Stomach smooth muscle (tissue), 2 donors: Measurements from ENCODE around the gene COIL.
A peak's percentile ranks its signal among the peaks of the same experiment; 100 is the strongest.

ENCODE experiments used
- H3K27ac ChIP-seq: one replicate; pipeline ENCODE4 v1.7.0; 2013; ENCODE audit warnings: mild to moderate bottlenecking, low read length, inconsistent platforms
- H3K27me3 ChIP-seq, 2 donors: one replicate each; pipeline ENCODE4 v1.7.0; 2013; ENCODE audit warnings: low read length in 2 of 2; ENCODE audit not compliant: insufficient read depth in 2 of 2, control insufficient read depth in 1 of 2
- H3K36me3 ChIP-seq, 2 donors: one replicate each; pipeline ENCODE4 v1.7.0; 2013; ENCODE audit warnings: low read length in 2 of 2; ENCODE audit not compliant: control insufficient read depth in 2 of 2, insufficient read depth in 2 of 2
- H3K4me1 ChIP-seq: one replicate; pipeline ENCODE4 v1.7.0; 2013; ENCODE audit warnings: low read length; ENCODE audit not compliant: control insufficient read depth, insufficient read depth
- H3K4me3 ChIP-seq, 2 donors: one replicate each; pipeline ENCODE4 v1.7.0; 2013; ENCODE audit warnings: low read length in 2 of 2
- H3K9ac ChIP-seq, 2 donors: one replicate each; pipeline ENCODE4 v1.7.0; 2013; ENCODE audit warnings: low read length in 2 of 2, mild to moderate bottlenecking in 1 of 2
- H3K9me3 ChIP-seq, 2 donors: one replicate each; pipeline ENCODE4 v1.7.0; 2013; ENCODE audit warnings: low read length in 2 of 2; ENCODE audit not compliant: control insufficient read depth in 2 of 2
- donor health status: healthy.
- donor health status: Pancreatic carcinoma.

The COIL gene

GRCh38 chr17:56917559-56918296 is 43.1 kb downstream of the COIL start:
- H3K27me3 ChIP-seq, result no peaks in the 10 kb centered on the region
- no peaks in the 10 kb centered on the region for H3K9me3 ChIP-seq
- H3K4me1 ChIP-seq, result peaks cover 19% of the 10 kb centered on the region
- H3K9ac ChIP-seq, result no peak overlapping the region
- no peak overlapping the region for H3K27ac ChIP-seq
- no peak overlapping the region for H3K4me3 ChIP-seq
- H3K36me3 ChIP-seq, result no peaks in the 10 kb centered on the region

- H3K36me3 ChIP-seq, result no peaks in the 10 kb centered on the region
- H3K9me3 ChIP-seq, result no peaks in the 10 kb centered on the region
- no peaks in the 10 kb centered on the region for H3K27me3 ChIP-seq
- peak overlapping the region; percentile 78 to 84 for H3K9ac ChIP-seq
- peak overlapping the region; percentile 73 to 98 for H3K4me3 ChIP-seq
- peaks cover 36% of the 10 kb centered on the region for H3K4me1 ChIP-seq
- H3K27ac ChIP-seq, result peak overlapping the region; percentile 71
Observed at GRCh38 chr17:56914581-56915273, 46.1 kb downstream of the COIL start.

DNA sequence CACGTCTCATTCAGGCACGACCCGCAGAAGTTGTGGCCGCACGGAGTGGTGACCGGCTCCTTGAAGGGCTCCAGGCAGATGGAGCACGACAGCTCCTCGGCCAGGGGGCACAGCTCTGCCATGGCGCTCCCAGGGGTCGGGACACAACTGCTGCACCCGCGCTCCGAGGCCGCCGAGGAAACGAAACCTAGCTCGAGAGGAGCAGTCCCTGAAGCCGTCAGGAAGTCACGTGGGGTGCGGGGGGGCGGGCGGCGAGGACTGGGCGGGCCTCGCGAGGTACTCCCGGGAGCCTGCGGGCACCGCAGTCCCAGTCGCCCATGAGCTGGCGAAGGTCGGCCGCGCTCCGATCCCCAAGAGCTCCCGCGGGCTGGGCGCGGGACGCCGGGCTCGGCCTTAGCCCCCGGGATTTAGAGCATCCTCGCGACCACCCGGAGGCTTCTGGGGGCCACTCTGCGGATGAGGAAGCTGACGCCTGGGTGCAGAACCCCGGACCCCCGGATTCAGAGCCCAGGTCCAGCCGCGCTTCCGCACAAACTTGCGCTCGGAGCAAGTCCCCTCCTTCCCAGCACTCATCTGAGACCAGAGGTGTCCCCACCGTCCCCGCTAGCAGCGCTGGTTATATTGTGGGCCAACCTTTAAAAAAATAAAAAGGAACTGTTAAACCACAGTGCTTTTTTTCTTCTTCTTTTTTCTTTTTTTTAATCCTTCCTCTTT is 46.8 kb downstream of the COIL start, which contains the start of gene TRIM25:
TRIM25 (minus strand) TSS at position 183 of the 714 bp plus-strand sequence; CDS start at position 122, 61 bp downstream.
- Histone ChIP-seq H3K27me3 (no peaks in the 10 kb centered on the region), H3K4me3 (peak within 1 kb of the TSS; percentile 73 to 98), H3K36me3 (no peaks in the 10 kb centered on the region), H3K4me1 (peaks cover 36% of the 10 kb centered on the region), H3K9me3 (no peaks in the 10 kb centered on the region), H3K27ac (peak within 1 kb of the TSS; percentile 71), H3K9ac (peak within 1 kb of the TSS; percentile 78 to 84)

DNA sequence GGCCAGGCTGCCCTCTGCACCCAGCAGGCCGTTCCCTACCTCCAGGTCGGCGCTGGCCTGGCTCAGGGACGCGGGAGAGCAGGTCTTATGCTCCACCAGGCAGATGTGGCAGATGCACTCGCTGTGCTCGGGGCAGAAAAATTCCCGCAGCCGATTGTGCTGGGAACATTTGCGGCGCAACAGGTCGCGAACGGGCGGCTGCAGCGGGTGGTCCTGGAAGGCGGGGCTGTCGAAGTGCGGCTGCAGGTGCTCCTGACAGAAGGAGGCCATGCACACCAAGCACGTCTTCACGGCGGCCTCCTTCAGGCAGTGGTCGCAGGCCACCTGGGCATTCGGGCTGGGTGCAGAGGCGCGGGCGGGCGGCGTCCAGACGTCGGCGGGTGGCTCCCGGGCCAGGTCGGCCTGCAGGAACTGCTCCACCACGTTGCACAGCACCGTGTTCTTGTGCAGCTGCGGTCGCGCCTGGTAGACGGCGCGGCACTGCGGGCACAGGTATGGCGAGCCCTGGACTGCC is 47.4 kb downstream of the COIL start:
- Histone ChIP-seq H3K4me1 (peaks cover 37% of the 10 kb centered on the region), H3K27ac (peak overlapping the region; percentile 71), H3K27me3 (no peaks in the 10 kb centered on the region), H3K36me3 (peaks cover 0 to 1% of the 10 kb centered on the region in 2 donors), H3K9me3 (no peaks in the 10 kb centered on the region), H3K9ac (peak overlapping the region; percentile 74 to 78), H3K4me3 (peak overlapping the region; percentile 73 to 98)

DNA sequence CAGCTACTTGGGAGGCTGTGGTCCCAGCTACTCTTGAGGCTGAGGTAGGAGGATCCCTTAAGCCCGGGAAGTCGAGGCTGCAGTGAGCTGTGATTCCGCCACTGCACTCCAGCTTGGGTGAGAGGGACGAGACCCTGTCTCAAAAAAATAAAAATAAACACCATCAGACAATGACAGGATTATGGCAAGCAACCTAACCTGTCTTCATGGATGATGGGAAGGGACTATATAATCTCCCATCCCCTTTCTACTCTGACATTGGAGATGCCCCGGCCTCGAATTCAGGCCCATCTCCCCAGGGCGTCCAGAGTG is 47.9 kb downstream of the COIL start:
- Histone ChIP-seq H3K27ac (no peak overlapping the region), H3K4me1 (peaks cover 39% of the 10 kb centered on the region), H3K27me3 (no peaks in the 10 kb centered on the region), H3K4me3 (peak overlapping the region; percentile 73 to 98), H3K9me3 (no peaks in the 10 kb centered on the region), H3K9ac (peak overlapping the region; percentile 74 to 78), H3K36me3 (peaks cover 4% of the 10 kb centered on the region in 2 donors)

DNA sequence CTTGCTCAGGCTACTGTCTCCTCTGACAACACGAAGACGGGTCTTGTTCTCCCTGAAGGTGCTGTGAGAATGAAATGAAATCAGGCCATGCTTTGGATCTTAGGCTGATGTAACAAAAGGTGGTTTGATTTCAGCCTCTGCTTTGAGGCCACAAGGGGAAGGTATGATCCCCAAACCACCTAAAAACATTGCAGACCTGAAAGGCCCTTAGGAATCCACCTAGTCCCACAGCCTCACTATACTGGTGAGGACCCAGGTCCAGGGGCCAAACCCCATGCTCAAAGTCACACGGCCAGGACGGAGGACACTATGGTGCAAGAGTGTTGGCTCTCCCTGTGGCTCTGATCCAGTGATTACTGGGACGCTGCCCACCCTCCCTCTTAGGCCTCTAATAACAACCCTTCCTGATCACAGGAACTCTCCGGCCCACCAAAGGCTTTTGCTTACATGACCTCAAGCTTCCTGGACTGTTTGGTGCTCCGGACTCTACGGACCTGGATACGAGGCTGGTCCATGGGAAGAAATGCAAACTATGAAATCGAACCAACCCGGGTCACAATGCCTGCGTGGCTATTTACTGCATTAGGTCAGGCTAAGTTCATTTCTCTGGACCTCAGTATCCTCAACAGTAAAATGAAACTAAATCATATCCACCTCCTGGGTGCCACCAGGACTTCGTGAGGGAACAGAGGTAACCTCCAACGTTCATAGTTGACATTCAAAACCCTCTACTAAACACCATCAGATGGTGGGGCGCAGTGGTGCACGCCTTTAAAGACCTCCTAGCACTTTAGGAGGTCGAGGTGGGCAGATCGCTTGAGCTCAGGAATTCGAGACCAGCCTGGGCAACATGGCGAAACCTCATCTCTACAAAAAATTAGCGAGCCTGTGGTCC is 48.5 kb downstream of the COIL start:
- H3K4me3 ChIP-seq, result peak overlapping the region; percentile 73 to 98
- peaks cover 39% of the 10 kb centered on the region for H3K4me1 ChIP-seq
- H3K27ac ChIP-seq, result peak overlapping the region; percentile 37
- peaks cover 9 to 10% of the 10 kb centered on the region in 2 donors for H3K36me3 ChIP-seq
- H3K9ac ChIP-seq, result peak overlapping the region; percentile 74 to 78
- no peaks in the 10 kb centered on the region for H3K9me3 ChIP-seq
- H3K27me3 ChIP-seq, result no peaks in the 10 kb centered on the region

GRCh38 chr17:56910509-56911235 is 50.2 kb downstream of the COIL start:
- no peaks in the 10 kb centered on the region for H3K9me3 ChIP-seq
- peak overlapping the region; percentile 24 for H3K27ac ChIP-seq
- H3K27me3 ChIP-seq, result no peaks in the 10 kb centered on the region
- H3K9ac ChIP-seq, result no peak overlapping the region
- peak overlapping the region in 1 of 2 donors; percentile 22 for H3K4me3 ChIP-seq
- H3K4me1 ChIP-seq, result peaks cover 37% of the 10 kb centered on the region
- H3K36me3 ChIP-seq, result peaks cover 17 to 25% of the 10 kb centered on the region in 2 donors

DNA sequence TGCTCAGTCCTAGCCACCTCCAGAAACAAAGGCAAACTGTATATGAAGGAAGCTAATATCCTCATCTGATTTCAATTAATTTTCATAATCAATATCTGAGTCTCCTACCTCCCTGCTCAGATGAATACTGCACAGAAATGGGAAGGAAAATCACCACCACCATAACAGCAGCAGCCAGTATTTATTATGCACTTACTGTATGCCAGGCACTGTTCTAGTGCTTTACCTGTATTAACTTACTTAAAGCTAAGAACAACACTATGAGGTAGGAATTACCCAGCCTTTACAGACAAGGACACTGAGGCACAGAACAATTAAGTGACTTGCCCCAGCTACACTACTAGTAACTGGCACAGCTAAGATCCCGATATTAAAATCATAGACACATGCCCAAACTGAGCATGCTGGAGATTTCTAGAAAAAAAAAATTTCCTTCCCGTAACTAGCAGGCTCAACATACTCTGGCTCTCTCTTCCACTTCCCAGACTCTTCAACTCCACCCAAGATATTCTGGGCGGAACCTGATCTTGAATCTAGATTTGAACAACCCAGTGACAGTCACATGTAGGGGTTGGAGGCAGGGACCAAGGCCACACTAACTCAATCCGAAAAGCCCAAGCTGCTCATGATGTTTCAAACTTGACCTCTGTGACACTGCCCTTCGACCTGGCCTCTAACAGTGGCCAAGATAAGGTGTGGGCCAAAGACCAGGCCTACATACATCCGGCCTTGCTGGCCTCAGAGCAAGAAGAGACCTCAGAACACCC is 50.9 kb downstream of the COIL start:
- peaks cover 30% of the 10 kb centered on the region for H3K4me1 ChIP-seq
- peak overlapping the region in 1 of 2 donors; percentile 13 for H3K9ac ChIP-seq
- H3K27ac ChIP-seq, result no peak overlapping the region
- H3K27me3 ChIP-seq, result no peaks in the 10 kb centered on the region
- peak overlapping the region in 1 of 2 donors; percentile 22 for H3K4me3 ChIP-seq
- H3K9me3 ChIP-seq, result no peaks in the 10 kb centered on the region
- peaks cover 17 to 25% of the 10 kb centered on the region in 2 donors for H3K36me3 ChIP-seq

GRCh38 chr17:56908001-56908542 is 52.8 kb downstream of the COIL start:
- Histone ChIP-seq H3K27ac (no peak overlapping the region), H3K9me3 (no peaks in the 10 kb centered on the region), H3K36me3 (peaks cover 31 to 41% of the 10 kb centered on the region in 2 donors), H3K4me1 (peaks cover 26% of the 10 kb centered on the region), H3K9ac (no peak overlapping the region), H3K4me3 (no peak overlapping the region), H3K27me3 (no peaks in the 10 kb centered on the region)
